ENCODE measurements around the gene ATXN3.

The ATXN3 gene

GRCh38 chr14:92039719-92040430 is 66.5 kb downstream of the ATXN3 start, which contains the start of gene TRIP11 (continued):
- TF ChIP-seq SETDB1 (IDR thresholded peaks at IDR 0.05; ENCODE audit: insufficient read length, low read length) (no peak), ZNF660 (tag by site-specific recombination; IDR thresholded peaks at IDR 0.05) (0 out of 2 replicates have a peak, but pooled peaks have one; percentile 42), ZNF433 (tag by site-specific recombination; IDR thresholded peaks at IDR 0.05; ENCODE audit: low read depth) (no peak), OVOL3 (tag by site-specific recombination; IDR thresholded peaks at IDR 0.05) (no peak), MZF1 (tag by site-specific recombination; IDR thresholded peaks at IDR 0.05; ENCODE audit: borderline replicate concordance) (no peak), GLI2 (tag by site-specific recombination; IDR thresholded peaks at IDR 0.05; ENCODE audit: borderline replicate concordance, low read depth) (no peak), ZFP3 (tag by site-specific recombination; IDR thresholded peaks at IDR 0.05; ENCODE audit: low read depth) (no peak), ZNF121 (tag by site-specific recombination; IDR thresholded peaks at IDR 0.05) (no peak), KLF16 (tag by site-specific recombination; IDR thresholded peaks at IDR 0.05) (peak; percentile 38; the same call in 1 of the 2 replicates), ZNF670 (tag by site-specific recombination; IDR thresholded peaks at IDR 0.05; ENCODE audit: low read depth) (no peak), ZNF514 (tag by site-specific recombination; IDR thresholded peaks at IDR 0.05) (no peak), ZNF23 (tag by site-specific recombination; IDR thresholded peaks at IDR 0.05; ENCODE audit: borderline replicate concordance) (no peak), ZNF16 (tag by site-specific recombination; IDR thresholded peaks at IDR 0.05; ENCODE audit: low read depth) (no peak), ZBTB1 (tag by site-specific recombination; IDR thresholded peaks at IDR 0.05) (no peak), ZNF777 (tag by site-specific recombination; IDR thresholded peaks at IDR 0.05; ENCODE audit: borderline replicate concordance) (peak; percentile 67; the same call in 1 of the 2 replicates), ZEB2 (tag by site-specific recombination; IDR thresholded peaks at IDR 0.05) (peak; percentile 86), ZNF596 (tag by site-specific recombination; IDR thresholded peaks at IDR 0.05) (no peak), ZNF2 (tag by site-specific recombination; IDR thresholded peaks at IDR 0.05) (peak; percentile 80), KLF7 (tag by site-specific recombination; IDR thresholded peaks at IDR 0.05; ENCODE audit: borderline replicate concordance) (no peak), ZBTB8A (tag by site-specific recombination; IDR thresholded peaks at IDR 0.05) (peak; percentile 26; the same call in 1 of the 2 replicates), GLI4 (tag by site-specific recombination; IDR thresholded peaks at IDR 0.05) (peak; percentile 68; the same call in 1 of the 2 replicates), ZSCAN18 (tag by site-specific recombination; IDR thresholded peaks at IDR 0.05) (no peak), ZNF138 (tag by site-specific recombination; IDR thresholded peaks at IDR 0.05; ENCODE audit: borderline replicate concordance) (no peak), GFI1B (tag by site-specific recombination; IDR thresholded peaks at IDR 0.05) (peak; percentile 4; the same call in 1 of the 2 replicates), KLF1 (tag by site-specific recombination; IDR thresholded peaks at IDR 0.05) (no peak), ZNF768 (tag by site-specific recombination; IDR thresholded peaks at IDR 0.05) (no peak), PRDM10 (tag by site-specific recombination; IDR thresholded peaks at IDR 0.05) (peak; percentile 91), TSHZ1 (tag by site-specific recombination; IDR thresholded peaks at IDR 0.05; ENCODE audit: borderline replicate concordance) (no peak), SP7 (tag by site-specific recombination; IDR thresholded peaks at IDR 0.05) (peak; percentile 79), ZNF133 (tag by site-specific recombination; IDR thresholded peaks at IDR 0.05) (no peak), ZNF266 (tag by site-specific recombination; IDR thresholded peaks at IDR 0.05; ENCODE audit: low read depth) (no peak), ZNF239 (tag by site-specific recombination; IDR thresholded peaks at IDR 0.05) (no peak), ZNF510 (tag by site-specific recombination; IDR thresholded peaks at IDR 0.05; ENCODE audit: insufficient replicate concordance) (no peak)
